Islet of Langerhans (tissue), 1 donor: ENCODE measurements around the gene PIGK.

ENCODE experiments used
- FAIRE-seq: peaks from one replicate; lab custom pipeline; 2011; peaks lifted over from hg19 to GRCh38; lab: Jason Lieb, UNC

PIGK gene

DNA sequence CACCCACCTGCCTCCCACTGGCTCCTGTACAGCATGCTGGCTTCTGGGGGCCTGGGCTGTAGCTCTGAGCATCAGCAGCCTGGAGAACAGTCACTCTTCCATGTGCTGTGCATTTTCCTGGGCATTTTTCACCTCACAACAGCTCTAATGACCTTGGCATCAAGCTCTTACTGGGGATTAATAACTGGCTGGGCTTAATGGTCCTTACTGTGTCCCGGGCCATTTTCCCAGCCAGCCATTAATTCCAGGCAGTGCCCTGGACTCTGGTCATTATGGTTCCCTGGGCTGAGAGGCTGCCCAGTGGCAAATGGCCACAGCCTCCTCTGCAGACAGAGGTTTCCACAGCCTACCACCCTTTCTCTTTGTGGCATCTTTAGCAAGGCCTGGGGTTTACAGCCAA, 180.1 kb downstream of the PIGK start:
- no peak for FAIRE-seq
